ENCODE data around the gene FMNL2.

DNA sequence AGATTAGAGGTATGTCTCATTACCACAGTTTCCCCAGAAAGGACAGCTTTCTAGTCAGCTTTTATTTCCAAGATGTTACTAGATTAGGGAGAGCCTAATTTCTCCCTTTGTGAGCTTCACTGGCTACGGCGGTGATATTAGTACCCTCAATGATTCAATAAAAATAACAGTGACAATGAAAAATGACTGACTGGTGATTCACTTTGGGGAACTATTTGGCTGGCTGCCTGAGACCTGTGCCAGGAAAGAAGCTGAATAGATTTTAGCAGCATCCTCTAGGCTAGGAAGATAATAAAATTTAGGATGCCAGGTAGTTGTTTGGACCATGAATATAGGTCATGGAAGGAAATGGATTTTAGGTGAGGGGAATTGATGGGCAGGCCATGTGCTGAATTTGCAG, 178.7 kb downstream of the FMNL2 start:
- TF ChIP-seq, protein P1, sequence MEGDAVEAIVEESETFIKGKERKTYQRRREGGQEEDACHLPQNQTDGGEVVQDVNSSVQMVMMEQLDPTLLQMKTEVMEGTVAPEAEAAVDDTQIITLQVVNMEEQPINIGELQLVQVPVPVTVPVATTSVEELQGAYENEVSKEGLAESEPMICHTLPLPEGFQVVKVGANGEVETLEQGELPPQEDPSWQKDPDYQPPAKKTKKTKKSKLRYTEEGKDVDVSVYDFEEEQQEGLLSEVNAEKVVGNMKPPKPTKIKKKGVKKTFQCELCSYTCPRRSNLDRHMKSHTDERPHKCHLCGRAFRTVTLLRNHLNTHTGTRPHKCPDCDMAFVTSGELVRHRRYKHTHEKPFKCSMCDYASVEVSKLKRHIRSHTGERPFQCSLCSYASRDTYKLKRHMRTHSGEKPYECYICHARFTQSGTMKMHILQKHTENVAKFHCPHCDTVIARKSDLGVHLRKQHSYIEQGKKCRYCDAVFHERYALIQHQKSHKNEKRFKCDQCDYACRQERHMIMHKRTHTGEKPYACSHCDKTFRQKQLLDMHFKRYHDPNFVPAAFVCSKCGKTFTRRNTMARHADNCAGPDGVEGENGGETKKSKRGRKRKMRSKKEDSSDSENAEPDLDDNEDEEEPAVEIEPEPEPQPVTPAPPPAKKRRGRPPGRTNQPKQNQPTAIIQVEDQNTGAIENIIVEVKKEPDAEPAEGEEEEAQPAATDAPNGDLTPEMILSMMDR (conservative IDR thresholded peaks at IDR 0.05) = no peak
- no peak for TF ChIP-seq EZH2 (IDR thresholded peaks at IDR 0.05; ENCODE audit: low read depth)

Measured in PC-9 (cell line).